ENCODE results near the gene KIAA1328. TPM values are rescaled to one million over a fixed set of nuclear protein-coding genes. Genes with fewer than 3 reads are reported as not detected.

KIAA1328 gene
- total RNA-seq, 1 experiment from 2014 or later = 6.2 TPM

DNA sequence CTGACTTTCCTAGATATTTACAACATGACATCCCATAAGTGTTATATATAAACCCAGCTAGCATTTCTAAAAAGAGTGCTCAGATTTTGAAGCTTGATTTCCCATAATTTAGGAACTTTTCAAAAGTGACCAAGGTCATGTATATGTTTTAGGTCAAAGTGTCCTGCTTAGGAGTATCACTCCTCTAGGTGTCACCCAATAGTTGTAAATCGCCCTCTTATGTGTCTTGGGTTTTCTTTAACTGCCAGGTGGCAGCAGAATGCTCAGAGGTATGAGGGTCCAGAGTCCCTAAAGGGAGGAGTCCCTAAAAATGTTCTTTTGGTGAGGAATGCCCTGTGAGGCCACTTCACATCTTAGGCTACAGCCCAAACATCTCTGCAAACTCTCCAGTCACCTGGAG lies 378.4 kb downstream of the KIAA1328 start:
- no peak for DNase-seq (ENCODE audit: low read depth, low spot score)
- intact Hi-C loops (cut with micrococcal nuclease; ENCODE audit: unreplicated experiment) (no loop called here), in situ Hi-C loops (cut with HindIII; ENCODE audit: low pct_unique_long_range_greater_than_20kb, low sequenced_read_pairs) (no loop called here)
- Histone ChIP-seq H3K4me1 (ENCODE audit: control insufficient read depth, insufficient read depth, low read length) (no peaks in the 10 kb centered on the region), H3K27me3 (ENCODE audit: control insufficient read depth, insufficient read depth, low read length) (no peaks in the 10 kb centered on the region), H3K9me3 (ENCODE audit: control insufficient read depth, insufficient read depth, low read depth, low read length) (no peaks in the 10 kb centered on the region), H3K27ac (ENCODE audit: low read length) (no peak overlapping the region), H3K4me3 (ENCODE audit: low read depth in 2 of 2, low read length in 2 of 2) (no peak overlapping the region), H3K36me3 (ENCODE audit: control insufficient read depth, insufficient read depth, low read length) (no peaks in the 10 kb centered on the region)
- TF ChIP-seq TCF7L2 (IDR thresholded peaks at IDR 0.05; ENCODE audit: low read depth, low read length) = no peak
- no peak for TF ChIP-seq POLR2AphosphoS5 (IDR thresholded peaks at IDR 0.05; ENCODE audit: low read depth, low read length)
- TF ChIP-seq, protein P1, sequence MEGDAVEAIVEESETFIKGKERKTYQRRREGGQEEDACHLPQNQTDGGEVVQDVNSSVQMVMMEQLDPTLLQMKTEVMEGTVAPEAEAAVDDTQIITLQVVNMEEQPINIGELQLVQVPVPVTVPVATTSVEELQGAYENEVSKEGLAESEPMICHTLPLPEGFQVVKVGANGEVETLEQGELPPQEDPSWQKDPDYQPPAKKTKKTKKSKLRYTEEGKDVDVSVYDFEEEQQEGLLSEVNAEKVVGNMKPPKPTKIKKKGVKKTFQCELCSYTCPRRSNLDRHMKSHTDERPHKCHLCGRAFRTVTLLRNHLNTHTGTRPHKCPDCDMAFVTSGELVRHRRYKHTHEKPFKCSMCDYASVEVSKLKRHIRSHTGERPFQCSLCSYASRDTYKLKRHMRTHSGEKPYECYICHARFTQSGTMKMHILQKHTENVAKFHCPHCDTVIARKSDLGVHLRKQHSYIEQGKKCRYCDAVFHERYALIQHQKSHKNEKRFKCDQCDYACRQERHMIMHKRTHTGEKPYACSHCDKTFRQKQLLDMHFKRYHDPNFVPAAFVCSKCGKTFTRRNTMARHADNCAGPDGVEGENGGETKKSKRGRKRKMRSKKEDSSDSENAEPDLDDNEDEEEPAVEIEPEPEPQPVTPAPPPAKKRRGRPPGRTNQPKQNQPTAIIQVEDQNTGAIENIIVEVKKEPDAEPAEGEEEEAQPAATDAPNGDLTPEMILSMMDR (IDR thresholded peaks at IDR 0.05) = no peak
- TF ChIP-seq, protein P2, sequence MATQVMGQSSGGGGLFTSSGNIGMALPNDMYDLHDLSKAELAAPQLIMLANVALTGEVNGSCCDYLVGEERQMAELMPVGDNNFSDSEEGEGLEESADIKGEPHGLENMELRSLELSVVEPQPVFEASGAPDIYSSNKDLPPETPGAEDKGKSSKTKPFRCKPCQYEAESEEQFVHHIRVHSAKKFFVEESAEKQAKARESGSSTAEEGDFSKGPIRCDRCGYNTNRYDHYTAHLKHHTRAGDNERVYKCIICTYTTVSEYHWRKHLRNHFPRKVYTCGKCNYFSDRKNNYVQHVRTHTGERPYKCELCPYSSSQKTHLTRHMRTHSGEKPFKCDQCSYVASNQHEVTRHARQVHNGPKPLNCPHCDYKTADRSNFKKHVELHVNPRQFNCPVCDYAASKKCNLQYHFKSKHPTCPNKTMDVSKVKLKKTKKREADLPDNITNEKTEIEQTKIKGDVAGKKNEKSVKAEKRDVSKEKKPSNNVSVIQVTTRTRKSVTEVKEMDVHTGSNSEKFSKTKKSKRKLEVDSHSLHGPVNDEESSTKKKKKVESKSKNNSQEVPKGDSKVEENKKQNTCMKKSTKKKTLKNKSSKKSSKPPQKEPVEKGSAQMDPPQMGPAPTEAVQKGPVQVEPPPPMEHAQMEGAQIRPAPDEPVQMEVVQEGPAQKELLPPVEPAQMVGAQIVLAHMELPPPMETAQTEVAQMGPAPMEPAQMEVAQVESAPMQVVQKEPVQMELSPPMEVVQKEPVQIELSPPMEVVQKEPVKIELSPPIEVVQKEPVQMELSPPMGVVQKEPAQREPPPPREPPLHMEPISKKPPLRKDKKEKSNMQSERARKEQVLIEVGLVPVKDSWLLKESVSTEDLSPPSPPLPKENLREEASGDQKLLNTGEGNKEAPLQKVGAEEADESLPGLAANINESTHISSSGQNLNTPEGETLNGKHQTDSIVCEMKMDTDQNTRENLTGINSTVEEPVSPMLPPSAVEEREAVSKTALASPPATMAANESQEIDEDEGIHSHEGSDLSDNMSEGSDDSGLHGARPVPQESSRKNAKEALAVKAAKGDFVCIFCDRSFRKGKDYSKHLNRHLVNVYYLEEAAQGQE (IDR thresholded peaks at IDR 0.05; ENCODE audit: insufficient read depth in 1 of 2, low read depth in 2 of 2, low read length in 1 of 2) = no peak
- no peak for TF ChIP-seq SIN3A (IDR thresholded peaks at IDR 0.05; ENCODE audit: borderline replicate concordance, insufficient read depth, low read depth, low read length)
- no TSS peak for BruUV-seq (replicated peaks)
- ATAC-seq = no peak
- POLR2A ChIA-PET = no interaction called here
- CTCF ChIA-PET = no interaction called here

DNA sequence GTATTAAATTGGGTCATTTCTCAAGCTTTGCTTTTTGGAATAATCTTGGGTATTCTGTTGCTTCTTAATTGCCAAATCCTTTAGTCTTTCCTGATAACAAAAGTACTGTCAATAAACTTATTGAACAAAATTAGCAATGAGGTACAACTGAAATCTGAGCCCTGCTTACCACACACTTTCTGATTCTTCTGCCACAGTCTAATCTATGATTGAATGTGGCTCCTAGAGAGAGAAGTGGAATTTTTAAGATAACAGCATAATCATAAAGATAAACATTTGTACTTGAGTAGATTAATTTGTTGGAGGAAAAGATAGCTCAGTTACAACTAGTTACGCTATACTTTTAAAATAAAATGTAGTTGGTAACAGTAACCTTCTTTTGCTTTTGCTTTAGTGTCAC lies 381.9 kb downstream of the KIAA1328 start:
- intact Hi-C loops (cut with micrococcal nuclease; ENCODE audit: unreplicated experiment) = no loop called here
- BruUV-seq (replicated peaks) = no TSS peak

More for the DNA sequence above, 381.9 kb downstream of the KIAA1328 start:
- POLR2A ChIA-PET = no interaction called here
- CTCF ChIA-PET = no interaction called here
- Histone ChIP-seq H3K4me3 (ENCODE audit: low read depth in 2 of 2, low read length in 2 of 2) (no peak overlapping the region), H3K27ac (ENCODE audit: low read length) (no peak overlapping the region), H3K36me3 (ENCODE audit: control insufficient read depth, insufficient read depth, low read length) (no peaks in the 10 kb centered on the region), H3K9me3 (ENCODE audit: control insufficient read depth, insufficient read depth, low read depth, low read length) (no peaks in the 10 kb centered on the region), H3K27me3 (ENCODE audit: control insufficient read depth, insufficient read depth, low read length) (no peaks in the 10 kb centered on the region), H3K4me1 (ENCODE audit: control insufficient read depth, insufficient read depth, low read length) (no peaks in the 10 kb centered on the region)
- no peak for ATAC-seq
- DNase-seq (ENCODE audit: low read depth, low spot score) = no peak
- TF ChIP-seq TCF7L2 (IDR thresholded peaks at IDR 0.05; ENCODE audit: low read depth, low read length) (no peak), POLR2AphosphoS5 (IDR thresholded peaks at IDR 0.05; ENCODE audit: low read depth, low read length) (no peak), SIN3A (IDR thresholded peaks at IDR 0.05; ENCODE audit: borderline replicate concordance, insufficient read depth, low read depth, low read length) (no peak)
- TF ChIP-seq, protein P2 (IDR thresholded peaks at IDR 0.05; ENCODE audit: insufficient read depth in 1 of 2, low read depth in 2 of 2, low read length in 1 of 2) = no peak
- TF ChIP-seq, protein P1 (IDR thresholded peaks at IDR 0.05) = no peak
- in situ Hi-C loops (cut with HindIII; ENCODE audit: low pct_unique_long_range_greater_than_20kb, low sequenced_read_pairs) = no loop called here
